HUES6 (cell line): ENCODE results near the gene DMRTC2.

Experiments
- H3K27ac ChIP-seq: 2 replicates; pipeline ENCODE4 v1.7.0; 2013; ENCODE audit warnings: low read depth, mild to moderate bottlenecking, low read length, inconsistent platforms
- H3K27me3 ChIP-seq: 2 replicates; pipeline ENCODE4 v1.6.1; 2013; ENCODE audit warnings: low read length; ENCODE audit not compliant: control insufficient read depth, insufficient read depth
- H3K36me3 ChIP-seq: 2 replicates; pipeline ENCODE4 v1.6.1; 2013; ENCODE audit warnings: low read length; ENCODE audit not compliant: control insufficient read depth, insufficient read depth
- H3K4me1 ChIP-seq: 2 replicates; pipeline ENCODE4 v1.6.1; 2013; ENCODE audit warnings: low read length; ENCODE audit not compliant: control insufficient read depth, insufficient read depth
- H3K4me3 ChIP-seq: 2 replicates; pipeline ENCODE4 v1.5.1; 2013; ENCODE audit warnings: low read depth, low read length
- H3K9ac ChIP-seq: one replicate; pipeline ENCODE4 v1.6.1; 2013; ENCODE audit warnings: mild to moderate bottlenecking, low read length
- H3K9me3 ChIP-seq: 2 replicates; pipeline ENCODE4 v1.6.1; 2013; ENCODE audit warnings: low read depth, low read length; ENCODE audit not compliant: control insufficient read depth, insufficient read depth

Gene DMRTC2

GRCh38 chr19:41882568-41883462 is 38.0 kb downstream of the DMRTC2 start, which contains the start of gene ARHGEF1:
TSS of gene ARHGEF1 (plus strand) at chr19:41883184. CDS start at chr19:41888083, 4,899 bp downstream.
- Histone ChIP-seq H3K27me3 (peaks cover 36% of the 10 kb centered on the region), H3K4me3 (peak within 1 kb of the TSS; percentile 80), H3K36me3 (no peaks in the 10 kb centered on the region), H3K9me3 (no peaks in the 10 kb centered on the region), H3K27ac (no peak within 1 kb of the TSS), H3K4me1 (peaks cover 16% of the 10 kb centered on the region), H3K9ac (peak within 1 kb of the TSS; percentile 14)

- H3K27me3 ChIP-seq = peaks cover 33% of the 10 kb centered on the region
- no peak overlapping the region for H3K27ac ChIP-seq
- H3K4me1 ChIP-seq = peaks cover 22% of the 10 kb centered on the region
- H3K9ac ChIP-seq = peak overlapping the region; percentile 14
- peak overlapping the region; percentile 80 for H3K4me3 ChIP-seq
- H3K9me3 ChIP-seq = no peaks in the 10 kb centered on the region
- no peaks in the 10 kb centered on the region for H3K36me3 ChIP-seq
These were observed 38.6 kb downstream of the DMRTC2 start for GRCh38 chr19:41883463-41883820.

DNA sequence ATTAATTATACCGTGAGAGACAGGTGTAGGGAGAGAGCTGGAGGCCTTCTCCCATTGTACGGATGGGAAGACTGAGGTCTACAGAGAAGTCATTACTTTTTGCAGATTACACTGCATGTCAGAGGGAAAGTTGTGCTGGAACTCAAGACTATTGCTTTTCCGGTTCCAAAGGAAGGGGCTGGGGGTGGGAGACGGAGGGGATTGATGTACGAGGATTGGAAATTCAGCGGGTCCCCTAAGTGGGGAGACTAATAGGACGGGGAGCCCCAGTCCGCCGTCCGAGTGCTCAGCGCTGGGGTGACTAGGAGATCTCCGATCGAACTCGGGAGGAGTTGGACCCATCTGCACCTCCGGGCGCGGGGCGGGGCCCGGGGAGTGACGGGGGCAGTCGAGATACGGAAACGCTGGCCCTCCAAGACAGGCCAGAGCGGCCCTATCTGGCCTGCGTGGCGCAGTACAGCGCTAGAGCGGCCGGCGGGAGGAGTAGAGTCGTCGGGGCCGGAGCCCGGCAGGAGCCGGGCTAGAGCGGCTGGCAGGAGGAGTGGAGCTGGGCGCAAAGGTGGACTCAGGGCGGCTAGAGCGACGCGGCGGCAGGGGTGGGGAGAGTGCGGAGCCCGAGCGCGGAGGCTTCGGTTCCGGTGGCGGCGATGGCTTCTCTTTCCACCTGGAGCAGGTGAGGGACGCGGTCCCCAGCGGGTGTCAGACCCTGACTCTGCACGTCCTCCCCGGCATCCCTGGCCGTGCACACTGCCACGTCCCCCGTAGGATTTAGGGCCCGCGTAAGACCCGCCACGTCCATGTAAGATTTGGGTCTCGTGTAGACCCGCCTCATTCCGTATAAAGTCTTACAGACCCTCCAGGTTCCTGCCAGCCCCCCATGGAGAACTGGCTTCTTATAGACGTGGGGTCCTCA is 39.2 kb downstream of the DMRTC2 start:
- peaks cover 24% of the 10 kb centered on the region for H3K4me1 ChIP-seq
- peaks cover 2% of the 10 kb centered on the region; the same call in 1 of the 2 replicates for H3K36me3 ChIP-seq
- H3K27me3 ChIP-seq = peaks cover 28% of the 10 kb centered on the region
- H3K9me3 ChIP-seq = no peaks in the 10 kb centered on the region
- no peak overlapping the region for H3K27ac ChIP-seq
- peak overlapping the region; percentile 80 for H3K4me3 ChIP-seq
- H3K9ac ChIP-seq = peak overlapping the region; percentile 72

- H3K4me1 ChIP-seq = peaks cover 24% of the 10 kb centered on the region
- H3K27me3 ChIP-seq = peaks cover 14% of the 10 kb centered on the region
- H3K9ac ChIP-seq = no peak overlapping the region
- H3K4me3 ChIP-seq = no peak overlapping the region; the same call in 1 of the 2 replicates
- peaks cover 9% of the 10 kb centered on the region; the same call in 1 of the 2 replicates for H3K36me3 ChIP-seq
- H3K27ac ChIP-seq = no peak overlapping the region
- H3K9me3 ChIP-seq = no peaks in the 10 kb centered on the region
These were observed 42.2 kb downstream of the DMRTC2 start for GRCh38 chr19:41886761-41887710.

- H3K9ac ChIP-seq = no peak overlapping the region
- peaks cover 9% of the 10 kb centered on the region; the same call in 1 of the 2 replicates for H3K36me3 ChIP-seq
- H3K27ac ChIP-seq = no peak overlapping the region
- H3K9me3 ChIP-seq = no peaks in the 10 kb centered on the region
- peaks cover 6% of the 10 kb centered on the region for H3K27me3 ChIP-seq
- H3K4me3 ChIP-seq = no peak overlapping the region
- peaks cover 24% of the 10 kb centered on the region for H3K4me1 ChIP-seq
These were observed 43.0 kb downstream of the DMRTC2 start for GRCh38 chr19:41887711-41888382.

DNA sequence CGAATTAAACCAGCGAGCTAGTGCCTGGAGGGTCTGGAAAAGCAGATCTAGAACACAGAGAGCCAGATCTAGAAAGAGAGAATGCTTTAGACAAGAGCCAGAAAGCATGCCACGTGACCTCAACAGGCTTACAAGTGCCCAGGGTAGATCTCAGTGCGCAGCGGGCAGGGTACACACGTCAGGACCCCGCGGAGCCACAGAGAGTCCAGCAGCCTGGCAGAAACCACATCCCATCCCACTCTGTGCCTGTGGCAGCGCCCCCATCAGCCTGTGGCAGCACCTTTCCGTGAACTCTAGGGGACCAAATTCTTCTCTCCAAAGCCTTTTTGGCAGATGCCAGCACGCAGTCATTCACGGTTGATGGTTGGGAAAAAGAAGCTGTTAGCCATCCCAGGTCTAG is 44.1 kb downstream of the DMRTC2 start:
- Histone ChIP-seq H3K27ac (no peak overlapping the region), H3K36me3 (peaks cover 9% of the 10 kb centered on the region; the same call in 1 of the 2 replicates), H3K4me1 (peaks cover 24% of the 10 kb centered on the region)

DNA sequence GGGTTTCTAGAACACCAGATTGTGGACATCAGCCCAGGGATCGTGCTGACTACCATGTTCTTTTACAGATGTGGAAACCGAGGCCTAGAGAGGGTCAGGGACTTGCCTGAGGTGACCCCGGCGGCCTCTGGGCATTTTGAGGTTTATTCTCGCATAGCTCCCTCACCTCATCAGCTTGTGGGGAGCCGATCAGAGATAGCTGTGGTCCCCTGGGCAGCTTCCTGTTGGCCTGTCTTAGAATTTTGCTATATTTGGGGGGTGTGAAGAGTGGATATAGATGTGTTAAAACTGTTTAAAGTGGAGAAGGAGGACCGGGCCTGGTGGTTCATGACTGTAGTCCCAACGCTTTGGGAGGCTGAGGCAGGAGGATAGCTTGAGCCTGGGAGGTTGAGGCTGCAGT is 45.1 kb downstream of the DMRTC2 start:
- Histone ChIP-seq H3K4me3 (no peak overlapping the region), H3K27me3 (no peaks in the 10 kb centered on the region), H3K9me3 (no peaks in the 10 kb centered on the region), H3K9ac (no peak overlapping the region), H3K27ac (no peak overlapping the region), H3K4me1 (peaks cover 22% of the 10 kb centered on the region), H3K36me3 (peaks cover 9% of the 10 kb centered on the region; the same call in 1 of the 2 replicates)

More for the DNA sequence above, 44.1 kb downstream of the DMRTC2 start:
- no peak overlapping the region for H3K9ac ChIP-seq
- H3K9me3 ChIP-seq = no peaks in the 10 kb centered on the region
- no peak overlapping the region for H3K4me3 ChIP-seq
- H3K27me3 ChIP-seq = no peaks in the 10 kb centered on the region

- H3K4me1 ChIP-seq = peaks cover 22% of the 10 kb centered on the region
- no peak overlapping the region for H3K9ac ChIP-seq
- peaks cover 18% of the 10 kb centered on the region for H3K36me3 ChIP-seq
These were observed 46.1 kb downstream of the DMRTC2 start for GRCh38 chr19:41890936-41891335.

DNA sequence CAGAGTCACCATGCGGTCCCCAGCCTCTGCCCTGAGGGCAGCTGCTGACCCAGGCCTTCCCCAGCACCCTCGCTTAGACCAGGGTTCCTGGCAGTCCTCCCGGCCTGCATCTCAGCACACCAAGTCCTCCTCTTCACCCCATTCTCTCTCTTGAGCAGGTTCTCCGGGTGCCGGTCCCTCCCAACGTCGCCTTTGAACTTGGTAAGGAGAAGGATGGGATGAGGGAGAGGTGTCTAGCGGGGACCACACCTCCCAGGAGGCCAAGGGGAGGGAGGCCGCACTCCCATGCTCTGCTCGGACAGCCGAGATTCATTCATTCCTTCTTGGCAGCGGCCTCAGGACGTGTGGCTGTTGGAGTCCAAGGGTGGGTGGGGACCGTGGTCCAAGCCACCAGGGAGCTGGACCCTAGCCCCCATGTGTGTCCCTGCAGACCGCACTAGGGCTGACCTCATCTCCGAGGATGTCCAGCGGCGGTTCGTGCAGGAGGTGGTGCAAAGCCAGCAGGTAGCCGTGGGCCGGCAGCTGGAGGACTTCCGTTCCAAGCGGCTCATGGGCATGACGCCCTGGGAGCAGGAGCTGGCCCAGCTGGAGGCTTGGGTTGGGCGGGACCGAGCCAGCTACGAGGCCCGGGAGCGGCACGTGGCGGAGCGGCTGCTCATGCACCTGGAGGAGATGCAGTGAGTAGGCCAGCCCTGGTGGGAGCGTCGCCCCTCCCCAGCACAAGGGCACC is 47.5 kb downstream of the DMRTC2 start:
- no peak overlapping the region for H3K27ac ChIP-seq
- H3K4me3 ChIP-seq = no peak overlapping the region
- no peaks in the 10 kb centered on the region for H3K9me3 ChIP-seq
- H3K36me3 ChIP-seq = peaks cover 20% of the 10 kb centered on the region
- H3K4me1 ChIP-seq = peaks cover 12% of the 10 kb centered on the region
- no peak overlapping the region for H3K9ac ChIP-seq
- no peaks in the 10 kb centered on the region for H3K27me3 ChIP-seq

More at GRCh38 chr19:41890936-41891335, 46.1 kb downstream of the DMRTC2 start:
- Histone ChIP-seq H3K27me3 (no peaks in the 10 kb centered on the region), H3K4me3 (no peak overlapping the region), H3K9me3 (no peaks in the 10 kb centered on the region), H3K27ac (no peak overlapping the region)
